HPDE6-E6E7 (cell line): ENCODE results near the gene MMP27.
A peak's percentile ranks its signal among the peaks of the same experiment; 100 is the strongest.

Source experiments
- DNase-seq: peaks from one replicate; pipeline ENCODE4 v3.0.0; 2011; ENCODE audit warnings: missing footprints; ENCODE audit errors: extremely low spot score

The MMP27 gene

GRCh38 chr11:102703826-102704493 lies 1.6 kb downstream of the MMP27 start:
- no peak for DNase-seq

GRCh38 chr11:102695201-102695600 lies 10.4 kb downstream of the MMP27 start:
- no peak for DNase-seq

GRCh38 chr11:102685754-102686153 lies 19.8 kb downstream of the MMP27 start:
- no peak for DNase-seq

GRCh38 chr11:102685338-102685737 lies 20.2 kb downstream of the MMP27 start:
- DNase-seq = peak; percentile 27

GRCh38 chr11:102683277-102683676 lies 22.3 kb downstream of the MMP27 start:
- no peak for DNase-seq

- DNase-seq = no peak
These were observed 24.6 kb downstream of the MMP27 start for GRCh38 chr11:102680945-102681344.

GRCh38 chr11:102678022-102678421 lies 27.5 kb downstream of the MMP27 start:
- DNase-seq = no peak

GRCh38 chr11:102676084-102676483 lies 29.5 kb downstream of the MMP27 start:
- DNase-seq = no peak

- DNase-seq = no peak
These were observed 35.9 kb downstream of the MMP27 start for GRCh38 chr11:102669664-102670063.

- DNase-seq = peak; percentile 46
These were observed 39.1 kb downstream of the MMP27 start for GRCh38 chr11:102666331-102666957.

- no peak for DNase-seq
These were observed 41.4 kb downstream of the MMP27 start for GRCh38 chr11:102664001-102664752.

- DNase-seq = no peak
These were observed 43.0 kb downstream of the MMP27 start for GRCh38 chr11:102662607-102663006.

GRCh38 chr11:102661040-102661439 lies 44.5 kb downstream of the MMP27 start:
- no peak for DNase-seq

- DNase-seq = no peak
These were observed 49.0 kb downstream of the MMP27 start for GRCh38 chr11:102656528-102656927.

- no peak for DNase-seq
These were observed 50.0 kb downstream of the MMP27 start for GRCh38 chr11:102655547-102655946.

- no peak for DNase-seq
These were observed 50.8 kb downstream of the MMP27 start for GRCh38 chr11:102654761-102655160.

GRCh38 chr11:102653744-102654291 lies 51.8 kb downstream of the MMP27 start:
- DNase-seq = no peak

GRCh38 chr11:102647430-102647829 lies 58.1 kb downstream of the MMP27 start:
- no peak for DNase-seq

GRCh38 chr11:102643941-102644340 lies 61.6 kb downstream of the MMP27 start:
- no peak for DNase-seq
